ENCODE data around the gene SYMPK. TPM values are rescaled to one million over a fixed set of nuclear protein-coding genes. Genes with fewer than 3 reads are reported as not detected.
A peak's percentile ranks its signal among the peaks of the same experiment; 100 is the strongest.

The SYMPK gene
- total RNA-seq, 1 donor: 42.0 TPM

GRCh38 chr19:45784096-45784495, 78.9 kb downstream of the SYMPK start:
- H3K27me3 ChIP-seq (ENCODE audit: insufficient read depth, low read length): no peaks in the 10 kb centered on the region
- peak overlapping the region; percentile 91 for H3K27ac ChIP-seq (ENCODE audit: low read depth, low read length)
- H3K4me3 ChIP-seq (ENCODE audit: insufficient read depth, low read length): no peak overlapping the region
- H3K4me2 ChIP-seq (ENCODE audit: insufficient read depth, low read length): no peak overlapping the region
- H3K9me3 ChIP-seq (ENCODE audit: low read depth, low read length): no peaks in the 10 kb centered on the region
- no peak overlapping the region for H2AFZ ChIP-seq (ENCODE audit: low read length)
- H4K20me1 ChIP-seq (ENCODE audit: insufficient read depth, low read length): peaks cover 32% of the 10 kb centered on the region
- TF ChIP-seq CTCF (IDR thresholded peaks at IDR 0.05; ENCODE audit: extremely low read depth, low read depth, low read length): no peak
- H3K79me2 ChIP-seq (ENCODE audit: insufficient read depth, low read length): peaks cover 66% of the 10 kb centered on the region
- H3K4me1 ChIP-seq (ENCODE audit: insufficient read depth, low read length): peaks cover 32% of the 10 kb centered on the region
- peaks cover 38% of the 10 kb centered on the region for H3K36me3 ChIP-seq (ENCODE audit: insufficient read depth, low read length)
- DNase-seq (ENCODE audit: insufficient read length, low spot score, missing footprints): peak; percentile 87

GRCh38 chr19:45782820-45783785, 79.8 kb downstream of the SYMPK start:
- peaks cover 57% of the 10 kb centered on the region for H3K79me2 ChIP-seq (ENCODE audit: insufficient read depth, low read length)
- H3K27me3 ChIP-seq (ENCODE audit: insufficient read depth, low read length): no peaks in the 10 kb centered on the region
- peak overlapping the region; percentile 69 for H3K4me2 ChIP-seq (ENCODE audit: insufficient read depth, low read length)
- peak overlapping the region; percentile 33 for H3K4me3 ChIP-seq (ENCODE audit: insufficient read depth, low read length)
- peak; percentile 99 for DNase-seq (ENCODE audit: insufficient read length, low spot score, missing footprints)
- H3K27ac ChIP-seq (ENCODE audit: low read depth, low read length): peak overlapping the region; percentile 91
- peak overlapping the region; percentile 72 for H2AFZ ChIP-seq (ENCODE audit: low read length)
- TF ChIP-seq CTCF (IDR thresholded peaks at IDR 0.05; ENCODE audit: extremely low read depth, low read depth, low read length): no peak
- no peaks in the 10 kb centered on the region for H3K9me3 ChIP-seq (ENCODE audit: low read depth, low read length)
- peaks cover 39% of the 10 kb centered on the region for H3K36me3 ChIP-seq (ENCODE audit: insufficient read depth, low read length)
- peaks cover 32% of the 10 kb centered on the region for H3K4me1 ChIP-seq (ENCODE audit: insufficient read depth, low read length)
- H4K20me1 ChIP-seq (ENCODE audit: insufficient read depth, low read length): peaks cover 37% of the 10 kb centered on the region

- no peaks in the 10 kb centered on the region for H3K27me3 ChIP-seq (ENCODE audit: insufficient read depth, low read length)
- DNase-seq (ENCODE audit: insufficient read length, low spot score, missing footprints): peak; percentile 95
- peaks cover 42% of the 10 kb centered on the region for H4K20me1 ChIP-seq (ENCODE audit: insufficient read depth, low read length)
- peak within 1 kb of the TSS; percentile 75 for H3K4me3 ChIP-seq (ENCODE audit: insufficient read depth, low read length)
- peak within 1 kb of the TSS; percentile 72 for H2AFZ ChIP-seq (ENCODE audit: low read length)
- H3K4me1 ChIP-seq (ENCODE audit: insufficient read depth, low read length): peaks cover 32% of the 10 kb centered on the region
- peak within 1 kb of the TSS; percentile 91 for H3K27ac ChIP-seq (ENCODE audit: low read depth, low read length)
- H3K36me3 ChIP-seq (ENCODE audit: insufficient read depth, low read length): peaks cover 41% of the 10 kb centered on the region
- H3K79me2 ChIP-seq (ENCODE audit: insufficient read depth, low read length): peaks cover 52% of the 10 kb centered on the region
- H3K4me2 ChIP-seq (ENCODE audit: insufficient read depth, low read length): peak within 1 kb of the TSS; percentile 69
- TF ChIP-seq CTCF (IDR thresholded peaks at IDR 0.05; ENCODE audit: extremely low read depth, low read depth, low read length): no peak
- H3K9me3 ChIP-seq (ENCODE audit: low read depth, low read length): no peaks in the 10 kb centered on the region
These were observed 80.7 kb downstream of the SYMPK start, which contains the start of gene DMPK for GRCh38 chr19:45782162-45782691. Gene DMPK (minus strand): TSS chr19:45782490. CDS start chr19:45782352, 138 bp downstream.
